K562 (cell line): ENCODE data around the gene AFG1L. TPM values are rescaled to one million over a fixed set of nuclear protein-coding genes. Genes with fewer than 3 reads are reported as not detected.

Source experiments
- ETV1 ChIP-seq: fragments of 450-650 bp; conservative IDR thresholded peaks from 2 replicates; pipeline ENCODE4 v1.6.1; 2016; ENCODE audit warnings: missing genetic modification characterization, control low read depth, low read depth, missing compliant biosample characterization
- GABPB1 ChIP-seq: sonication (generic); formaldehyde crosslinking; IDR thresholded peaks from 2 replicates; pipeline ENCODE4 v1.8.0; 2022; ENCODE audit warnings: mild to moderate bottlenecking, missing genetic modification reagents
- GMEB1 ChIP-seq: fragments of 250-450 bp; sonication (Bioruptor Pico); IDR thresholded peaks from 2 replicates; pipeline ENCODE4 v1.4.0; 2020; ENCODE audit warnings: mild to moderate bottlenecking
- MEIS2 ChIP-seq: fragments of 450-650 bp; IDR thresholded peaks from 2 replicates; pipeline ENCODE4 v1.6.1; 2014; ENCODE audit warnings: mild to moderate bottlenecking; ENCODE audit not compliant: partially characterized antibody
- NFRKB ChIP-seq: fragments of 450-650 bp; IDR thresholded peaks from 2 replicates; pipeline ENCODE4 v1.6.1; 2016; ENCODE audit warnings: low read depth
- PHF8 ChIP-seq: fragments of 200-600 bp; sonication (generic); IDR thresholded peaks from 2 replicates; pipeline ENCODE4 v1.6.1; 2012; ENCODE audit warnings: mixed run types, mild to moderate bottlenecking, inconsistent platforms, low read length, moderate library complexity, borderline replicate concordance
- THRAP3 ChIP-seq: fragments of 450-650 bp; IDR thresholded peaks from 2 replicates; pipeline ENCODE4 v1.6.1; 2016; ENCODE audit warnings: mild to moderate bottlenecking, inconsistent platforms, borderline replicate concordance
- YY1 ChIP-seq, 3 experiments: IDR thresholded peaks; 2 replicates each; pipeline ENCODE4 v1.6.1; 2011; ENCODE audit warnings: low read length in 2 of 3, mild to moderate bottlenecking in 2 of 3, moderate library complexity in 2 of 3, borderline replicate concordance in 1 of 3, control low read depth in 1 of 3, low read depth in 1 of 3; ENCODE audit not compliant: insufficient read depth in 3 of 3, insufficient replicate concordance in 2 of 3, control insufficient read depth in 1 of 3, insufficient read length in 1 of 3; ENCODE audit errors: extremely low read depth in 1 of 3
- ZNF609 ChIP-seq: sonication (generic); formaldehyde crosslinking; IDR thresholded peaks from 2 replicates; pipeline ENCODE4 v1.8.1; 2023; ENCODE audit warnings: missing genetic modification reagents, mild to moderate bottlenecking, borderline replicate concordance
- polyA plus RNA-seq, 8 experiments: library from polyadenylated mRNA; depleted of rRNA in 4 of 8; stranded (reverse) in 5 of 8; unstranded in 3 of 8; fragments of >200 nt; fragmentation: Nextera tagmentation in 2 of 8; fragmentation: Illumina TruSeq in 1 of 8; extraction: Ambion mirVana in 2 of 8; extraction: Trizol in 1 of 8; gene quantifications; 2 replicates each; pipeline versions ENCODE4 v1.2.1 to v1.2.3, GENCODE V29; 2011 to 2014; ENCODE audit warnings: inconsistent platforms in 1 of 8, missing spikeins in 1 of 8
- total RNA-seq, 7 experiments: library from RNA; depleted of rRNA in 6 of 7; stranded (reverse); fragments of >200 nt in 6 of 7; fragmentation: Illumina TruSeq in 2 of 7; extraction: Trizol in 2 of 7; gene quantifications; 2 replicates each; pipeline versions ENCODE4 v1.2.1 to v1.2.3, GENCODE V29; 2011 to 2021; ENCODE audit warnings: low replicate concordance in 1 of 7
- TF ChIP-seq, protein P1 (sequence below), 2 experiments: IDR thresholded peaks in 1 of 2; conservative IDR thresholded peaks in 1 of 2; 2 replicates each; pipeline ENCODE4 v1.6.1; 2016; ENCODE audit warnings: low read depth in 2 of 2, mild to moderate bottlenecking in 1 of 2, missing compliant biosample characterization in 1 of 2, missing genetic modification characterization in 1 of 2, moderate library complexity in 1 of 2

Gene AFG1L
- total and polyA plus RNA-seq, 9 of the 15 experiments (the other 6 are each of a cell fraction or from before 2014, with no cell fraction given): 2.2 to 15.5 (median 5.8) TPM

- TF ChIP-seq YY1 (IDR thresholded peaks at IDR 0.05; ENCODE audit: borderline replicate concordance in 1 of 3, control insufficient read depth in 1 of 3, extremely low read depth in 1 of 3, insufficient read depth in 3 of 3, insufficient read length in 1 of 3, insufficient replicate concordance in 2 of 3, low read depth in 1 of 3, low read length in 2 of 3): peak; percentile 6 to 81 (median 46)
- TF ChIP-seq GMEB1 (CRISPR knock-in tag): no peak
- TF ChIP-seq, protein P1, sequence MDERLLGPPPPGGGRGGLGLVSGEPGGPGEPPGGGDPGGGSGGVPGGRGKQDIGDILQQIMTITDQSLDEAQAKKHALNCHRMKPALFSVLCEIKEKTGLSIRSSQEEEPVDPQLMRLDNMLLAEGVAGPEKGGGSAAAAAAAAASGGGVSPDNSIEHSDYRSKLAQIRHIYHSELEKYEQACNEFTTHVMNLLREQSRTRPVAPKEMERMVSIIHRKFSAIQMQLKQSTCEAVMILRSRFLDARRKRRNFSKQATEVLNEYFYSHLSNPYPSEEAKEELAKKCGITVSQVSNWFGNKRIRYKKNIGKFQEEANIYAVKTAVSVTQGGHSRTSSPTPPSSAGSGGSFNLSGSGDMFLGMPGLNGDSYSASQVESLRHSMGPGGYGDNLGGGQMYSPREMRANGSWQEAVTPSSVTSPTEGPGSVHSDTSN (CRISPR knock-in tag; IDR thresholded peaks at IDR 0.05; ENCODE audit: low read depth): no peak
- TF ChIP-seq, protein P1 (tag; conservative IDR thresholded peaks at IDR 0.05; ENCODE audit: low read depth): peak; percentile 86
- TF ChIP-seq NFRKB: peak; percentile 65; the same call in 1 of the 2 replicates
- TF ChIP-seq MEIS2: peak; percentile 95
- peak; percentile 57; the same call in 1 of the 2 replicates for TF ChIP-seq PHF8
- no peak for TF ChIP-seq GABPB1 (CRISPR knock-in tag)
- TF ChIP-seq ZNF609: 0 out of 2 replicates have a peak, but pooled peaks have one; percentile 35
- TF ChIP-seq THRAP3: no peak
- TF ChIP-seq ETV1 (tag): peak; percentile 61
Measured at GRCh38 chr6:108559884-108560462, 265.1 kb downstream of the AFG1L start (continued).
